Right lobe of liver (tissue), 4 donors: Measurements from ENCODE around the gene RBPMS2.

Experiments used
- POLR2A ChIP-seq: fragments of 450-650 bp; IDR thresholded peaks from one replicate; pipeline ENCODE4 v1.6.1; 2017; ENCODE audit warnings: antibody characterized with exemption, mild to moderate bottlenecking
- TF ChIP-seq, protein P1 (sequence below), 4 donors: fragments of 200-600 bp in 3 of 4; fragments of 450-650 bp in 1 of 4; IDR thresholded peaks; one replicate each; pipeline versions ENCODE4 v1.5.1 to v1.8.0; 2016 to 2022; ENCODE audit warnings: antibody characterized with exemption in 4 of 4, mild to moderate bottlenecking in 2 of 4
- donor health status: DM: no; HTN: no; CAD: no.
- donor health status: DM: no; HTN: no; CAD: no.
- donor health status: DM: no; HTN: yes; CAD: no.

GRCh38 chr15:64717735-64718495, 57.5 kb downstream of the RBPMS2 start:
- TF ChIP-seq, protein P1, sequence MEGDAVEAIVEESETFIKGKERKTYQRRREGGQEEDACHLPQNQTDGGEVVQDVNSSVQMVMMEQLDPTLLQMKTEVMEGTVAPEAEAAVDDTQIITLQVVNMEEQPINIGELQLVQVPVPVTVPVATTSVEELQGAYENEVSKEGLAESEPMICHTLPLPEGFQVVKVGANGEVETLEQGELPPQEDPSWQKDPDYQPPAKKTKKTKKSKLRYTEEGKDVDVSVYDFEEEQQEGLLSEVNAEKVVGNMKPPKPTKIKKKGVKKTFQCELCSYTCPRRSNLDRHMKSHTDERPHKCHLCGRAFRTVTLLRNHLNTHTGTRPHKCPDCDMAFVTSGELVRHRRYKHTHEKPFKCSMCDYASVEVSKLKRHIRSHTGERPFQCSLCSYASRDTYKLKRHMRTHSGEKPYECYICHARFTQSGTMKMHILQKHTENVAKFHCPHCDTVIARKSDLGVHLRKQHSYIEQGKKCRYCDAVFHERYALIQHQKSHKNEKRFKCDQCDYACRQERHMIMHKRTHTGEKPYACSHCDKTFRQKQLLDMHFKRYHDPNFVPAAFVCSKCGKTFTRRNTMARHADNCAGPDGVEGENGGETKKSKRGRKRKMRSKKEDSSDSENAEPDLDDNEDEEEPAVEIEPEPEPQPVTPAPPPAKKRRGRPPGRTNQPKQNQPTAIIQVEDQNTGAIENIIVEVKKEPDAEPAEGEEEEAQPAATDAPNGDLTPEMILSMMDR (IDR thresholded peaks at IDR 0.05): no peak
- TF ChIP-seq POLR2A: no peak
